ENCODE data around the gene PRDM4. TPM values are rescaled to one million over a fixed set of nuclear protein-coding genes. Genes with fewer than 3 reads are reported as not detected.

Gene PRDM4
- total and polyA plus RNA-seq, 2 of the 13 experiments (the other 11 are each of a cell fraction or from before 2014, with no cell fraction given): 9.9 to 15.3 TPM

GRCh38 chr12:107760207-107760808 is 629 bp downstream of the PRDM4 start (continued):
- TF ChIP-seq ZNF550 (CRISPR knock-in tag; IDR thresholded peaks at IDR 0.05; ENCODE audit: borderline replicate concordance) (no peak), ZNF576 (CRISPR knock-in tag; IDR thresholded peaks at IDR 0.05) (no peak), TAF15 (IDR thresholded peaks at IDR 0.05; ENCODE audit: low read depth, low read length, poor library complexity, severe bottlenecking) (peak; percentile 6), ZNF792 (CRISPR knock-in tag; IDR thresholded peaks at IDR 0.05) (no peak), ZNF451 (CRISPR knock-in tag; IDR thresholded peaks at IDR 0.05) (no peak), ZBTB25 (CRISPR knock-in tag; IDR thresholded peaks at IDR 0.05) (no peak), ZNF441 (CRISPR knock-in tag; IDR thresholded peaks at IDR 0.05; ENCODE audit: borderline replicate concordance) (no peak), ZNF83 (CRISPR knock-in tag; IDR thresholded peaks at IDR 0.05; ENCODE audit: borderline replicate concordance) (no peak), HNF4A (CRISPR knock-in tag; IDR thresholded peaks at IDR 0.05) (no peak), E2F5 (CRISPR knock-in tag; conservative IDR thresholded peaks at IDR 0.05) (no peak), SAP130 (CRISPR knock-in tag; IDR thresholded peaks at IDR 0.05; ENCODE audit: low read depth) (no peak), SATB2 (CRISPR knock-in tag; IDR thresholded peaks at IDR 0.05) (no peak), ZNF160 (CRISPR knock-in tag; IDR thresholded peaks at IDR 0.05) (no peak), HDAC1 (CRISPR knock-in tag; IDR thresholded peaks at IDR 0.05) (no peak), ZNF513 (CRISPR knock-in tag; conservative IDR thresholded peaks at IDR 0.05) (no peak), RFX5 (IDR thresholded peaks at IDR 0.05; ENCODE audit: low read depth, low read length) (no peak), NKX3-1 (CRISPR knock-in tag; IDR thresholded peaks at IDR 0.05) (no peak), MZF1 (CRISPR knock-in tag; IDR thresholded peaks at IDR 0.05; ENCODE audit: borderline replicate concordance) (no peak), ZNF20 (CRISPR knock-in tag; IDR thresholded peaks at IDR 0.05) (no peak), MYC (CRISPR knock-in tag; IDR thresholded peaks at IDR 0.05; ENCODE audit: borderline replicate concordance) (0 out of 2 replicates have a peak, but pooled peaks have one; percentile 10), ZNF570 (CRISPR knock-in tag; IDR thresholded peaks at IDR 0.05; ENCODE audit: borderline replicate concordance) (no peak), KLF11 (CRISPR knock-in tag; IDR thresholded peaks at IDR 0.05) (no peak), KDM3A (CRISPR knock-in tag; IDR thresholded peaks at IDR 0.05; ENCODE audit: low read depth) (no peak), SALL1 (CRISPR knock-in tag; IDR thresholded peaks at IDR 0.05) (no peak; the same call in 1 of the 2 replicates), ZNF678 (CRISPR knock-in tag; IDR thresholded peaks at IDR 0.05) (no peak), GTF2F1 (IDR thresholded peaks at IDR 0.05; ENCODE audit: low read length) (0 out of 2 replicates have a peak, but pooled peaks have one; percentile 40), ZNF350 (CRISPR knock-in tag; IDR thresholded peaks at IDR 0.05; ENCODE audit: borderline replicate concordance, low read depth) (no peak), ARNT2 (CRISPR knock-in tag; IDR thresholded peaks at IDR 0.05; ENCODE audit: low read depth) (no peak), BHLHE40 (IDR thresholded peaks at IDR 0.05; ENCODE audit: low read length) (peak; percentile 77), SMC3 (IDR thresholded peaks at IDR 0.05; ENCODE audit: low read length) (no peak), CBX5 (CRISPR knock-in tag; IDR thresholded peaks at IDR 0.05; ENCODE audit: borderline replicate concordance) (no peak)
